GM10847 (cell line): ENCODE results near the gene CTCFL.

Source experiments
- POLR2A ChIP-seq: IDR thresholded peaks from 2 replicates; pipeline ENCODE4 v1.6.1; 2011; ENCODE audit not compliant: insufficient read length; ENCODE audit errors: extremely low read depth

CTCFL gene

GRCh38 chr20:57484772-57485171 lies 40.2 kb downstream of the CTCFL start:
- TF ChIP-seq POLR2A = no peak

GRCh38 chr20:57483287-57484050 lies 41.5 kb downstream of the CTCFL start:
- TF ChIP-seq POLR2A = no peak

- no peak for TF ChIP-seq POLR2A
Measured at GRCh38 chr20:57482796-57483195, 42.1 kb downstream of the CTCFL start.

- no peak for TF ChIP-seq POLR2A
Measured at GRCh38 chr20:57482148-57482547, 42.8 kb downstream of the CTCFL start.

GRCh38 chr20:57481281-57481711 lies 43.6 kb downstream of the CTCFL start:
- no peak for TF ChIP-seq POLR2A

- TF ChIP-seq POLR2A = peak; percentile 2
Measured at GRCh38 chr20:57480444-57481160, 44.3 kb downstream of the CTCFL start.

- no peak for TF ChIP-seq POLR2A
Measured at GRCh38 chr20:57479196-57479595, 45.7 kb downstream of the CTCFL start.

GRCh38 chr20:57478176-57478575 lies 46.8 kb downstream of the CTCFL start:
- no peak for TF ChIP-seq POLR2A

GRCh38 chr20:57476641-57477461 lies 48.1 kb downstream of the CTCFL start:
- no peak for TF ChIP-seq POLR2A

- no peak for TF ChIP-seq POLR2A
Measured at GRCh38 chr20:57476084-57476526, 48.8 kb downstream of the CTCFL start.

GRCh38 chr20:57475388-57476083 lies 49.4 kb downstream of the CTCFL start:
- no peak for TF ChIP-seq POLR2A

- no peak for TF ChIP-seq POLR2A
Measured at GRCh38 chr20:57474816-57475215, 50.1 kb downstream of the CTCFL start.

- no peak for TF ChIP-seq POLR2A
Measured at GRCh38 chr20:57474205-57474604, 50.7 kb downstream of the CTCFL start.

- peak; percentile 16 for TF ChIP-seq POLR2A
Measured at GRCh38 chr20:57473246-57474048, 51.5 kb downstream of the CTCFL start.
